GM10266 (cell line): ENCODE data around the gene PPP1R7.

ENCODE experiments used
- DNase-seq: peaks from one replicate; pipeline ENCODE4 v3.0.0; 2012; ENCODE audit errors: extremely low spot score
- TF ChIP-seq, protein P1 (sequence below): IDR thresholded peaks from 2 replicates; pipeline ENCODE4 v1.5.1; 2012; ENCODE audit warnings: mild to moderate bottlenecking, low read depth; ENCODE audit not compliant: control insufficient read depth, insufficient read depth; ENCODE audit errors: missing control alignments

PPP1R7 gene

DNA sequence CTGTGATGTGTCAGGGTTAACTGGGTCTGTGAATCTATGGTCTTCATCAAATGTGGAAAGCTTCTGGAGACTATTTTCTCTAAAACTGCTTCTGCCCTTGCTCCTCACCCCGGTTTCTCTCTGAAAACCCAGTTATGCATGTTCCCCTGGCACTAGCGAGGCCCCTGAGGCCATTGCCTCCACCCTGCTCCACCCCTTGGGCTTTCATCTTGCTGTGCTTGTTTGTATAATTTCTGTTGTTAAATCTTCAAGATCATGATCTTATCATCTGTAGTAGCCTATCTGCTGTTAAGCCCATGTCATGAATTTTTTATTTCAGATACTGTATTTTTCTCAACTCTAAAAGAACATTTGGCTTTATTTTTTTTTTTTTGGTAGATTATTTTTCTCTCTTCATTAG, 23.3 kb downstream of the PPP1R7 start:
- DNase-seq = no peak
- TF ChIP-seq, protein P1, sequence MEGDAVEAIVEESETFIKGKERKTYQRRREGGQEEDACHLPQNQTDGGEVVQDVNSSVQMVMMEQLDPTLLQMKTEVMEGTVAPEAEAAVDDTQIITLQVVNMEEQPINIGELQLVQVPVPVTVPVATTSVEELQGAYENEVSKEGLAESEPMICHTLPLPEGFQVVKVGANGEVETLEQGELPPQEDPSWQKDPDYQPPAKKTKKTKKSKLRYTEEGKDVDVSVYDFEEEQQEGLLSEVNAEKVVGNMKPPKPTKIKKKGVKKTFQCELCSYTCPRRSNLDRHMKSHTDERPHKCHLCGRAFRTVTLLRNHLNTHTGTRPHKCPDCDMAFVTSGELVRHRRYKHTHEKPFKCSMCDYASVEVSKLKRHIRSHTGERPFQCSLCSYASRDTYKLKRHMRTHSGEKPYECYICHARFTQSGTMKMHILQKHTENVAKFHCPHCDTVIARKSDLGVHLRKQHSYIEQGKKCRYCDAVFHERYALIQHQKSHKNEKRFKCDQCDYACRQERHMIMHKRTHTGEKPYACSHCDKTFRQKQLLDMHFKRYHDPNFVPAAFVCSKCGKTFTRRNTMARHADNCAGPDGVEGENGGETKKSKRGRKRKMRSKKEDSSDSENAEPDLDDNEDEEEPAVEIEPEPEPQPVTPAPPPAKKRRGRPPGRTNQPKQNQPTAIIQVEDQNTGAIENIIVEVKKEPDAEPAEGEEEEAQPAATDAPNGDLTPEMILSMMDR = no peak

DNA sequence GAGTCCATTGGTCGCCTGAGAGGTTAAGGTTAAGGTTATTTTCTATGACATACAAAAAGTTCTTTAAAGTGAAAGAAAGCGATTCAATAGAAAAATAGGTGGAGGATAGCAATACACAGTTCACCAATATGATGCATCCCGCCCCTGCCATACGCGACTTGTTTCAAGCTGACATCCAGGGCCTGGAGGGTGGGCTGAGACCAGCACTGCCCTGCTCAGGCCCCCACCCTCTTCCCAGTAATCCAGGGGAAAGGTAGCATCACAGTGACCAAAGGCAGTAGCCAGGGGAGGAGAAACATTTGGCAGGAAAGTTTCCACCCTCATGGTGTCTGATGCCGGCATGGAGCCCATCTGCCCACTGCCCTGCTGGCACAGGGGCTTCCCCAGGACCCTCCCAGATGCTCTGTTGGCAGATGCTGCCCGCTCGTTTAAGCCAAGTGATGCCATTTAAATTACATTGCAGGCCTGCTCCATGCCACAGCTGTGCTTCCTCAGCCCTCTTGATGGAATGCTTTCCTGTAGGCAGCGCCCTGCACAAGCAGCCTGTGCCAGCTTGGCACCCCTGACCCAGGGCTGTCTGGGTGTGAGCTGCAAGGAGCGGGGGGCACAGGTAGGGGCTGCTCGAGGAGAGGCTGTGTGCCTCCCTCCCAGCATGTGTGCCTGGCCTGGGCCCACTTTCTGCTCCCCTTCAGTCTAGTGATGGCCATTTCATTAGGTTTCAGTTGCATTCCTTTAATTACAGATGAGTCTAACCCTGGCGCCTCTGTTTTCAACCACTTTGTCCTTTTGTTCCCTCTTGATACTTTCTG, 27.5 kb downstream of the PPP1R7 start:
- TF ChIP-seq, protein P1 = no peak
- DNase-seq = no peak

DNA sequence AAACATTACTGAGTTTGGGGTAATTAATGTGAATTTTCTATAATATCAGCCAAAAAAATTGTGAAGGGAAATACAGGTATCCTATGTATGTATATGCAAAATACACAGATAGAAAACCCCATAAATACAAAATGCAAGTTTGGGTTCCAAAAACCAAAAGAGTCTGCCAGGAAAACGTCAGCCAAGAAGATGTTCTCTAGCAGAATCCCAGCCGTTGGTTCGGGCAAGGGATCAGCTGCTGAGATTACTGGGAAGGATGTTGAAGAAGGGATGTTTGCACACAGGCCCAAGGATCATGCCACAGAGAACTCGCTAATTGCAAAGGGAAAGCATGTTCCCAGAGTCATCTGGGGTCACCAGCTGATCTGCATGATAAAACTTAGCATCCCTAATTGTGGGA, 28.7 kb downstream of the PPP1R7 start:
- TF ChIP-seq, protein P1 = no peak
- DNase-seq = no peak

DNA sequence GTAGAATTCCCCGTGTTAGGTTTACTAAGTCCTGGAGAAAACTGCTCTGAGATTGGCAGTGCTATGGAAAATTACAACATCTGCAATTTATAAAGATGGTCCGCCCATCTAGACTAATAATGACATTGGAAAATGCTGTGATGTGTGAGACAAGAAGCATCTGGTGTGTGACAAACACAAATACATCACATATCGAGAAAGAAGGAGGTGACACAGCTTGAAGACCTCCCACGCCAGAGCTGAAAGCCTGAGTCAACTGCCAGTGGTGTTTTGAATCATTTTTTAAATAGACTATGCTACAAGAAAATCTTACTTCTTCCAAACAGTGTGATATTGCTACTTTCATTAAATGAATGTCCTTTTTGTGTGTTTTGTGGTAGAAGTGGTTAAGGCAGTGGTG, 29.6 kb downstream of the PPP1R7 start:
- TF ChIP-seq, protein P1 = no peak
- peak; percentile 69 for DNase-seq

DNA sequence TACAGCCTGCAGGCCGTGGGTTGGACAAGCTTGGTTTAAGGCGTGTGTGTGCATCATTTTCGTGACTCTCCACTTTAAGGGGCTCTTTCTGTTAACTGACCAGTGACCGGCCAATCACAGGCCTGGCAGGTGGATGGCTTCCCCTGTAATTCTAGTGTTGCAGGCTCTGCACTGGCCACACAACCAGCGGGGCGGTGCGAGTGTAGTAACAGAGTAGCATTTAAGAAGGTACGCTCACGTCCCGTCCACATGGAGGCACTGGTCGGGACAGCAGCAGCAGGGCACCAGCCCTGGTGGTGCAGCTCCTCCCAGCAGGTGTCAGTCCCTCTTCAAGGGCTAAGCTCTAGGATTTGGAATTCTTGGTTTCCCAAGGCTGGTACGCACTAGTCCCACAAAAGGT, 30.2 kb downstream of the PPP1R7 start:
- TF ChIP-seq, protein P1 = no peak
- DNase-seq = no peak

DNA sequence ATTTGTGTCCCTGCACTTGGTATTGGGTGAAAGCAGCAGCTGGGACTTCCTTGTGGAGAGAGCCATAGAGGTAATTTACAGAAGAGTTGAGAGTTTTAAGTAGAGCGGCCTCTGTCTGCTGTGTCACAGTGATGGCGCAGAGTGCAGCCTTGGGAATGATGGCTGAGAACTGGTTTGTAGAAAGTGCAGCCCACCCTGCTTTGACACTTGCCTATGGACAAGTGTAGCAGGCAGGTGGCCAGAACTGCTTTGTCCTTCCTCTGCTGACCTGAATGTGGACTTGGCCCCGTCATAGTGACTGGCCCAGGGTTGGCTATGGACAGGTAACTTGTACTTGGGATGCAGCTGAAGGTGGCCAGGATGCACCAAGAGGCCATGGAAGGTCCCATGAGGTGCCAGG, 31.9 kb downstream of the PPP1R7 start:
- no peak for DNase-seq
- TF ChIP-seq, protein P1 = no peak

DNA sequence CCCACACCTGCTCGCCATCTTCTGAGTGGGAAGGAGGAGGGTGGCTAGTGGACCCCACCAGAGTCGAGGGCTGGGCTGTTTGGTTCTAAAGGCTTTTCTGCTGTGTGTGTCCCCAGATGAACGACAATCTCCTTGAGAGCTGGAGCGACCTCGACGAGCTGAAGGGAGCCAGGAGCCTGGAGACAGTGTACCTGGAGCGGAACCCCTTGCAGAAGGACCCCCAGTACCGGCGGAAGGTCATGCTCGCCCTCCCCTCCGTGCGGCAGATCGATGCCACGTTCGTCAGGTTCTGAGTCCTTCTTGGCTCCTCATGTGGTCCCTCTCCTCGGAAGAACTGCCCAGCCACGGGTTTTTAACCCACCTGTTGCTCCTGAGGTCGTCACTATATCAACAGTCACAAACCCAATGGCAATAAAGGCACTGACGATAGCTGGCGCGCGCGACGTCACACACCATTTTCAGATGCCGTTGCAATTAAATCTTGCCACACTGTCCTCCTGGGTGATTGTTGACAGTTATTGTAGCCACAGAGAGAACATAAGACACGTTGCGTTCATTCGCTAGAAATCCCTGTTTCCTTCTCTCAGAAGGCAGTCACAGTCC, 32.4 kb downstream of the PPP1R7 start:
- TF ChIP-seq, protein P1 = no peak
- no peak for DNase-seq
